Measurements from ENCODE around the gene C10orf143.

The C10orf143 gene

GRCh38 chr10:130062201-130062600 is 48.4 kb downstream of the C10orf143 start:
- DNase-seq (ENCODE audit: extremely low spot score, insufficient read length, low read depth) (no peak), FAIRE-seq (no peak)

DNA sequence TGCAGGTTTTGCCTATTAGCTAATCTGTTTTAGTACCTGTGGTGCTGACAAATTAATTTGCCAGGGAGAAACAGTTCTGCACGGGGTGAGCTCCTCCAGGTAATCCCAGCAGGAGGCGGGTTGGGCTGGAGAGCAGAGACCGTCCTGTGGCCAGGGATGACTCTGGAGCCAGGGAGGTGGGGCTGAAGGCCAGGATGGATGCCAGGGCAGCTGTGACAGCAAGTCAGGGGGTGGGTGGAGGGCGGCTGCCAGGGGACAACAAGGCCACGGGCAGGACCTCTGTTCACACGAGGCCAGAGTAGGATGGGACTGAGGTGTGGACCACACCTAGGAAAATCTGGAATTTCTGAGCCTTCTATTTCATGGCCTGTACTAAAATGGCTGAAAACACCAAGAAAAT is 48.9 kb downstream of the C10orf143 start:
- FAIRE-seq (no peak), DNase-seq (ENCODE audit: extremely low spot score, insufficient read length, low read depth) (no peak)

- DNase-seq (ENCODE audit: extremely low spot score, insufficient read length, low read depth), result no peak
- FAIRE-seq, result no peak
These were observed 56.6 kb downstream of the C10orf143 start for GRCh38 chr10:130054021-130054420.

- FAIRE-seq, result no peak
These were observed 57.1 kb downstream of the C10orf143 start for GRCh38 chr10:130053561-130053960.

GRCh38 chr10:130052193-130052592 is 58.4 kb downstream of the C10orf143 start:
- FAIRE-seq (no peak), DNase-seq (ENCODE audit: extremely low spot score, insufficient read length, low read depth) (no peak)

More at GRCh38 chr10:130053561-130053960, 57.1 kb downstream of the C10orf143 start:
- DNase-seq (ENCODE audit: extremely low spot score, insufficient read length, low read depth), result no peak

DNA sequence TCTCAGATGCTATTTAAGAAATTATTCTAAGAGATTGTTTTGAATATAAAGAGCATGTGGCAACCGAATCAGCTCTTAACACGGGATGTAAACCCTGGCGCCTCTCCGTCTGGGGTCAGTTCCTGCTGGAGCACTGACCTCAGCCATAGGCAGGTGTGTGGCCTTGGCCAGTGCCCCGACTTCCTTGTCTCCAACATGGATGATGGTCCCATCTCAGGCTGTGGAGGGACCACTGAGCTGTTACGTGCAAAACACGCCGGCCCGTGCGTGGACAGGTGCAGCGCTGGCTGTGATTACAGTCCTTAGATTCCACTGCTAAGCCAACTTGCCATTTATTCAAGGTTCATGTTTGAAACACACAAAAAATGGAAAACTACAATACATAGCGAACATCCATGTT is 59.9 kb downstream of the C10orf143 start:
- DNase-seq (ENCODE audit: extremely low spot score, insufficient read length, low read depth), result no peak
- no peak for FAIRE-seq

- DNase-seq (ENCODE audit: extremely low spot score, insufficient read length, low read depth) (no peak), FAIRE-seq (no peak)
These were observed 60.6 kb downstream of the C10orf143 start for GRCh38 chr10:130049987-130050386.

GRCh38 chr10:130049244-130049643 is 61.4 kb downstream of the C10orf143 start:
- FAIRE-seq (no peak), DNase-seq (ENCODE audit: extremely low spot score, insufficient read length, low read depth) (no peak)

- DNase-seq (ENCODE audit: extremely low spot score, insufficient read length, low read depth) (no peak), FAIRE-seq (no peak)
These were observed 62.5 kb downstream of the C10orf143 start for GRCh38 chr10:130048081-130048480.

GRCh38 chr10:130047336-130047735 is 63.3 kb downstream of the C10orf143 start:
- DNase-seq (ENCODE audit: extremely low spot score, insufficient read length, low read depth) (no peak), FAIRE-seq (no peak)

DNA sequence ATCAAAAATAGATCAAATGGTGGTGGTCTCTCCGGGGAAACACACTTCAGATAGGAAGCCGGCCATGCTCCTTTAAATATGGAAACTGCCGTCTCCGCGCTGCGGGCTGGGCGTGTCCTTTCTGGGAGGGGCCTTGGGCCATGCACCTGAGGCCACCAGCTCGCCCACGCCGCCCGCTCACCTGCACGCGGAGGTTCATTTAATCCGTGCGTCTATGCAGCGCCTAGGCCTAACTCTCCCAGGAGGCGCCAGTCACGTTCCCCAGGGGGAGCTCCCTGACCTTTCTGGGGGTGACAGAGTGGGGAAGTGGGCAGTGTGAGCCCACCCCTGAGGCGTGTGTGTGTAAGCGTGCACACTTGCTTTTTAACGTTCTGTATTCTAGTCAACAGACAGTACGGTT is 64.0 kb downstream of the C10orf143 start:
- FAIRE-seq (no peak), DNase-seq (ENCODE audit: extremely low spot score, insufficient read length, low read depth) (no peak)

- FAIRE-seq, result no peak
- DNase-seq (ENCODE audit: extremely low spot score, insufficient read length, low read depth), result no peak
These were observed 64.8 kb downstream of the C10orf143 start for GRCh38 chr10:130045801-130046321.

DNA sequence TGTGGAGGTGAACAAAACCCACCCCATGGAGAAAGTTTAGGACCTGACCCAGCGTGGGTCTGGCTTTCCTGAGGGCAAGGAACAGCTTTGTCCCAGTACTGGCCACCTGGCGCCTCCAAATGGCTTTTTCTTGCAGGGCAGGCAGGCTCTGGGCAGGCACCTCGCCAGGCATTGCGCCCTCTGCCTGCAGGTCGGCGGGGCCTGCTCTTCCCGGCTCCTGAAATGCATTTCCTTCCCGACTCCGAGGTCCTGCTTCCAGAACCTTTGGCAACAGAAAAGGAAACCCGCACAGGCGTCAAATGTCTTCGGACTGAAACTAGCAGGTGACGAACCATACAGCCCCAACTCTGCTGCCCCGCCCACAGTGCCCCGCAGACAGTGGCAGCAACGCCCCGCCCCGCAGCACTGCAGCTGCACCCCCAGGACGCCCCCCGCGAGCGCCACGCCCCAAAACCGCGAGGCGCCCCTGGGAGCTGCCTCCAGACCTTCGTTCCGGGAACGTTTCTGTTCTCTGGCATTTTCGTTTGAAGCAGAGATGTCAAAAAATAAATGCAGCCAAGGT is 65.5 kb downstream of the C10orf143 start:
- FAIRE-seq (no peak), DNase-seq (ENCODE audit: extremely low spot score, insufficient read length, low read depth) (no peak)

GRCh38 chr10:130044067-130045061 is 66.3 kb downstream of the C10orf143 start:
- FAIRE-seq (no peak), DNase-seq (ENCODE audit: extremely low spot score, insufficient read length, low read depth) (no peak)

DNA sequence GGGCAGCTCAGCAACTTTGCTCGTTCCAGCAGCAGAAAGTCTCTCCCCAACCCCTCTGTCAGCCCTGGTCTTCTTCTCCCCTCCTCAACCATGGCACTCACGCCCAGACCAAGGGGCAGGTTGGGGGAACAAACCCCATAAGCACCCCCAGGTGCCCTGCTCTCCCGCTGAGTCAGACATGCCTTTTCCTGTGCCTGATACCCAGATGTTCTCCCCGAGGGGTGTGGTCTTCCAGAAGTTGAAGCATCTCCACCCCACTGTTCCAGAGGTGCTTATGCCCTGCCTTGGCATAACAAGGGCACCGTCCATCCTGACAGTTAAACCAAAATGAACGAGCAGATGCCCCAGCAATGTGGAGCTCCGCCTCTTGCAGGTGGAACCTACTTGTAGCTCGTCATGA is 67.1 kb downstream of the C10orf143 start:
- no peak for DNase-seq (ENCODE audit: extremely low spot score, insufficient read length, low read depth)
- no peak for FAIRE-seq

GRCh38 chr10:130042381-130042780 is 68.2 kb downstream of the C10orf143 start:
- FAIRE-seq, result no peak

DNA sequence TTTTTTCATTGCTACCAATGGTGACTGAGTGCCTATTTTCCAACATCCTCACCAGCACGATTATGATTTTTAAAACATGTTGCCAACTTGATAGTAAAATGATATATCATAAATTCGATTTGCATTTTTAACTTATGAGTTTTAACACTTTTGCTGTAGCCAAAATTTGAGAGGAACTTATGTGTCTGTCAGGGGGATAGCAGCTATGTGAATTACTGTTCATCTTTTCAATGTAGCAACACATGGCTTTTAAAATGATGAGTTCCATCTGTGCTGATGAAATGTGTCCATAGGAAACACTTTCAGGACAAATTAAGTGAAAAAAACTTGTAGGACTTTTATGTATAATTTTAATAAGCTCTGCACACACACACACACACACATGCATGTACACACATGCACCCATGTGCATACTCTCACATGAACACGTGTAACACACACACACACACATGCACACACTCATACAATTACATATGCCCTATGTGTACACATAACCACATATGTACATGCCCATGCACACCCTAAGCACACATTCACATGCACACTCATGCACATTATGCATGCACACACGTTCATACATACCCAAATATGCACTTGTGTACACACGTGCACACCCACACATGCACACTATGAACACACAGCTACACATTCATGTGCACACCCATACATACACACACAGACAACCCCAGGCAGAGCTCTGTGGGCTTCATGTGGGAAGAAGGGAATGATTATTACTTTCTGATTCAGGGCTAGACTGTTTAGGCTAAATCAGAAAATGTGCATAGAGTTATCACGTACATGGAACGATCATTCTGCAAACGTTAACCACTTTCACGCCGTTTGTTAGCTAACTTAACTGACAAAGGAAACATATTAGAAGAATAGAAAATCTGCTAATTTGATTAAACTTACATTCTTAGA is 68.9 kb downstream of the C10orf143 start:
- DNase-seq (ENCODE audit: extremely low spot score, insufficient read length, low read depth) (no peak), FAIRE-seq (no peak)

More at GRCh38 chr10:130042381-130042780, 68.2 kb downstream of the C10orf143 start:
- no peak for DNase-seq (ENCODE audit: extremely low spot score, insufficient read length, low read depth)

GRCh38 chr10:130040817-130041330 is 69.8 kb downstream of the C10orf143 start:
- FAIRE-seq, result no peak
- DNase-seq (ENCODE audit: extremely low spot score, insufficient read length, low read depth), result no peak

DNA sequence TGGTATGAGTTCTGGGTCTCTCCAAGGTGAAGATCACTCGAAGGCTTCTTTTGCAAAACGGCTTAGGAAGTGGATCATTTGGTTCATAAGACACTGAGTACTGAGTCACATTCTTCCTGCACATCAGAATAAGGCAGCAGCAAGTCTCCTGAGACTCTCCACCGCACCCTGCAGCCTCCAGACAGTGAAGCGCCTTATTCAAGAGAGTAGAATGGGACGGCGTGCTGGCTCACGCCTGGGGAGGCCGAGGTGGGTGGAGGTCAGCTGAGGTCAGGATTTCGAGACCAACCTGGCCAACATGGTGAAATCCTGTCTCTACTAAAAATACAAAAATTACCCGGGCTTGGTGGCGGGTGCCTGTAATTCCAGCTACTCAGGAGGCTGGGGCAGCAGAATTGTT is 70.3 kb downstream of the C10orf143 start:
- no peak for DNase-seq (ENCODE audit: extremely low spot score, insufficient read length, low read depth)
- no peak for FAIRE-seq

GRCh38 chr10:130039141-130039540 is 71.5 kb downstream of the C10orf143 start:
- FAIRE-seq, result no peak

More at GRCh38 chr10:130039141-130039540, 71.5 kb downstream of the C10orf143 start:
- no peak for DNase-seq (ENCODE audit: extremely low spot score, insufficient read length, low read depth)

All from GM18507 (cell line).